Measurements from ENCODE around the gene PDGFB. TPM values are rescaled to one million over a fixed set of nuclear protein-coding genes. Genes with fewer than 3 reads are reported as not detected.

The PDGFB gene
- total and polyA plus RNA-seq, 2 of the 4 experiments (the other 2 are of a cell fraction), result 0.07 TPM; not detected in 1

- H3K4me3 ChIP-seq (ENCODE audit: insufficient read depth, low read depth, low read length), result no peak overlapping the region
- H3K9me3 ChIP-seq (ENCODE audit: control insufficient read depth, insufficient read depth, low read length), result peaks cover 5% of the 10 kb centered on the region; the same call in 1 of the 2 replicates
- H2AK5ac ChIP-seq (ENCODE audit: low read depth, low read length), result no peak overlapping the region
- no peak overlapping the region; the same call in 1 of the 2 replicates for H4K91ac ChIP-seq (ENCODE audit: insufficient read depth, low read depth, low read length)
- ChIA-PET POLR2A (ENCODE audit: unreplicated experiment) (no interaction called here), CTCF (no interaction called here)
- no peaks in the 10 kb centered on the region for H4K20me1 ChIP-seq (ENCODE audit: insufficient read depth, low read length)
- no peak overlapping the region for H3K14ac ChIP-seq (replicated peaks; ENCODE audit: low read depth, low read length)
- H3K56ac ChIP-seq (ENCODE audit: extremely low read depth, insufficient read depth, low read length), result no peak overlapping the region
- WGBS, 2 experiments (ENCODE audit: extremely low coverage in 2 of 2, insufficient read length in 1 of 2), result no CpG with 5 or more reads among the region's 10 CpGs
- H2BK15ac ChIP-seq (ENCODE audit: low read depth, low read length), result no peak overlapping the region
- no peak overlapping the region for H3K18ac ChIP-seq (ENCODE audit: low read depth, low read length)
- no peak overlapping the region for H3K4me2 ChIP-seq (ENCODE audit: low read depth, low read length)
- ATAC-seq (ENCODE audit: low read depth), result no peak
- H3K27ac ChIP-seq (ENCODE audit: insufficient read depth, low read length), result no peak overlapping the region
- H3K23ac ChIP-seq (ENCODE audit: low read depth, low read length), result no peak overlapping the region
- dilution Hi-C loops (cut with HindIII; ENCODE audit: low sequenced_read_pairs, unreplicated experiment) (no loop called here), intact Hi-C loops (cut with micrococcal nuclease) (no loop called here), in situ Hi-C loops (cut with MboI; ENCODE audit: low sequenced_read_pairs) (no loop called here)
- peaks cover 5% of the 10 kb centered on the region for H3K4me1 ChIP-seq (ENCODE audit: control insufficient read depth, insufficient read depth, low read length)
- no peak overlapping the region for H2BK120ac ChIP-seq (ENCODE audit: low read depth, low read length)
- no TSS peak for BruUV-seq (replicated peaks)
- no peak overlapping the region for H4K8ac ChIP-seq (ENCODE audit: low read depth in 2 of 2, low read length in 2 of 2)
- H3K9ac ChIP-seq (ENCODE audit: low read depth, low read length), result no peak overlapping the region
- no peak overlapping the region for H4K5ac ChIP-seq (ENCODE audit: low read depth, low read length)
- no peak overlapping the region for H2AFZ ChIP-seq (replicated peaks; ENCODE audit: low read length, poor library complexity)
- H3K27me3 ChIP-seq (ENCODE audit: control insufficient read depth, insufficient read depth, low read length), result peaks cover 1% of the 10 kb centered on the region; the same call in 1 of the 2 replicates
- H3K36me3 ChIP-seq (ENCODE audit: control insufficient read depth, insufficient read depth, low read length), result no peaks in the 10 kb centered on the region
- no peak overlapping the region for H3K4ac ChIP-seq (ENCODE audit: low read depth, low read length)
- no peak for DNase-seq
- no peaks in the 10 kb centered on the region for H3K79me1 ChIP-seq (ENCODE audit: low read depth in 1 of 2, low read length in 2 of 2)
- no peak overlapping the region for H2BK20ac ChIP-seq (ENCODE audit: low read depth, low read length)
- H2AK9ac ChIP-seq (replicated peaks; ENCODE audit: low read depth, low read length, poor library complexity), result no peak overlapping the region
- TF ChIP-seq CHD1 (IDR thresholded peaks at IDR 0.05; ENCODE audit: low read depth, low read length) (no peak), BHLHE40 (IDR thresholded peaks at IDR 0.05; ENCODE audit: low read depth, low read length) (no peak), ELK1 (IDR thresholded peaks at IDR 0.05; ENCODE audit: borderline replicate concordance, low read depth, low read length) (no peak), NFE2L2 (IDR thresholded peaks at IDR 0.05; ENCODE audit: low read depth, low read length) (no peak), POLR2A (IDR thresholded peaks at IDR 0.05; ENCODE audit: low read depth, low read length) (no peak), CTCF (conservative IDR thresholded peaks at IDR 0.05; ENCODE audit: low read depth, low read length) (no peak), MAFK (IDR thresholded peaks at IDR 0.05; ENCODE audit: low read depth, low read length) (no peak), RFX5 (IDR thresholded peaks at IDR 0.05; ENCODE audit: low read depth, low read length) (no peak), RCOR1 (IDR thresholded peaks at IDR 0.05; ENCODE audit: insufficient replicate concordance, low read length) (no peak)
- no peak overlapping the region for H2BK5ac ChIP-seq (ENCODE audit: low read depth, low read length, poor library complexity, severe bottlenecking)
- H3K9me1 ChIP-seq (ENCODE audit: insufficient read depth, low read length), result 0 out of 2 replicates have a peak, but pooled peaks cover 2% of the 10 kb centered on the region
These were observed 22.6 kb downstream of the PDGFB start for GRCh38 chr22:39221999-39222686.

Data from IMR-90 (cell line).